ENCODE results near the gene SMOC2. TPM values are rescaled to one million over a fixed set of nuclear protein-coding genes. Genes with fewer than 3 reads are reported as not detected.

SMOC2 gene
- polyA plus RNA-seq, 3 donors, result not detected

DNA sequence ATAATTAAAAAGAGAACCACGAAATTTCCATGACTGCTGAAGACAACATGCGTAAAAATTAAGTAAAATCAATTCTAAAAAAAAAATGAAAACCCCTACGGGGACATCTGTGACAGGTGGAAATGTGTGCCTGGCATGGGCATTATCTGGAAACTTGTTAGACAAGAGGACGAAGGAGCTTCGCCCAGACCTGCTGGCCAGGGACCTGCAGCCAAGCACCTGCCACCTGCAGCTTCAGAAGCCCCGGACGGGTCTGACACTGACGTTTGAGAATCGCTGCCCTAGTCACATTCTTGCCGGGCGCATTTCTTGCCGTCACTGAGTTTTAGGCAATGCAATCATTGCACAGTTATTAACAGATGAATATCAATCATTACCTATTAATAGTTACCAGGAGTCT, 140.3 kb downstream of the SMOC2 start:
- Histone ChIP-seq H3K4me1 (ENCODE audit: control insufficient read depth in 1 of 2, insufficient read depth in 2 of 2, low read length in 2 of 2) (no peaks in the 10 kb centered on the region), H3K4me3 (replicated peaks in 1 of 3; ENCODE audit: low read depth in 2 of 3, low read length in 3 of 3) (no peak overlapping the region), H4K20me1 (ENCODE audit: insufficient read depth, low read length) (no peaks in the 10 kb centered on the region), H3K9me3 (replicated peaks in 1 of 2; ENCODE audit: control insufficient read depth in 1 of 2, insufficient read depth in 1 of 2, low read length in 2 of 2) (no peaks in the 10 kb centered on the region), H3K36me3 (replicated peaks in 1 of 2; ENCODE audit: control insufficient read depth in 1 of 2, insufficient read depth in 2 of 2, low read length in 2 of 2) (no peaks in the 10 kb centered on the region), H2AFZ (ENCODE audit: insufficient read depth, low read depth, low read length, poor library complexity, severe bottlenecking) (no peak overlapping the region), H3K4me2 (replicated peaks; ENCODE audit: extremely low read depth, low read length, poor library complexity, severe bottlenecking) (no peak overlapping the region), H3K79me2 (ENCODE audit: insufficient read depth, low read length) (no peaks in the 10 kb centered on the region), H3K9ac (ENCODE audit: insufficient read depth, low read length, poor library complexity, severe bottlenecking) (no peak overlapping the region), H3K27ac (ENCODE audit: low read depth in 1 of 2, low read length in 2 of 2) (no peak overlapping the region), H3K27me3 (ENCODE audit: control insufficient read depth in 2 of 2, insufficient read depth in 2 of 2, low read length in 2 of 2) (no peaks in the 10 kb centered on the region)
- H3K27me3 Mint-ChIP-seq (ENCODE audit: low read depth in 3 of 3), result peaks cover 0 to 2% (median 1%) of the 10 kb centered on the region in 3 donors
- intact Hi-C loops (cut with micrococcal nuclease), result no loop called here
- no peak for TF ChIP-seq CTCF (IDR thresholded peaks at IDR 0.05)
- no peak for DNase-seq
- WGBS (ENCODE audit: insufficient coverage), result 100% methylated on average over 3 of the region's 12 CpGs
- no peak overlapping the region for H3K27ac Mint-ChIP-seq
- H3K4me1 Mint-ChIP-seq, result no peaks in the 10 kb centered on the region
- peaks cover 0 to 4% (median 0%) of the 10 kb centered on the region in 7 donors for H3K9me3 Mint-ChIP-seq
- H3K4me3 Mint-ChIP-seq, result no peak overlapping the region
- H3K36me3 Mint-ChIP-seq, result no peaks in the 10 kb centered on the region

DNA sequence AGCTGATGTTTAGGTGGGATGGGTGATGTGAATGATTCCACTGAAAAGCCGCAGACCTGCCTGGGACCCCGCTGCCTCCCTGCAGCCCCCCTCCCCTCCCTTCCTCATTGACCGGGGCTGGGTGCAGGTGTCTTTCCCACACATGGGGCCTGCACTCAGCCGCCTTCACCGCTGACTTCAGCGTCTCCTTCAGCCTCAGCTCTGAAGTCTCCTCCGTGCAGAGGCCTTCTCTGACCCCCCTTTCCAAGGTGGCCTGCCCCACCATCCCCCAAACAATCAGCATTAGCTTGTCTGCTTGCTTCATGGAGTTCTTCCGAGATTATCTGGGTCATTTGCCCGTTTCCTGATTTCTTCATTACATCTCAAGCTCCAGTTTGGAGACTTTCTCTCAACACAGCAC, 140.7 kb downstream of the SMOC2 start:
- Histone ChIP-seq H3K9me3 (replicated peaks in 1 of 2; ENCODE audit: control insufficient read depth in 1 of 2, insufficient read depth in 1 of 2, low read length in 2 of 2) (no peaks in the 10 kb centered on the region), H3K27ac (ENCODE audit: low read depth in 1 of 2, low read length in 2 of 2) (no peak overlapping the region), H3K79me2 (ENCODE audit: insufficient read depth, low read length) (no peaks in the 10 kb centered on the region), H3K4me2 (replicated peaks; ENCODE audit: extremely low read depth, low read length, poor library complexity, severe bottlenecking) (no peak overlapping the region), H3K36me3 (replicated peaks in 1 of 2; ENCODE audit: control insufficient read depth in 1 of 2, insufficient read depth in 2 of 2, low read length in 2 of 2) (no peaks in the 10 kb centered on the region), H4K20me1 (ENCODE audit: insufficient read depth, low read length) (no peaks in the 10 kb centered on the region), H3K4me1 (ENCODE audit: control insufficient read depth in 1 of 2, insufficient read depth in 2 of 2, low read length in 2 of 2) (no peaks in the 10 kb centered on the region), H3K27me3 (ENCODE audit: control insufficient read depth in 2 of 2, insufficient read depth in 2 of 2, low read length in 2 of 2) (no peaks in the 10 kb centered on the region), H3K4me3 (replicated peaks in 1 of 3; ENCODE audit: low read depth in 2 of 3, low read length in 3 of 3) (no peak overlapping the region), H2AFZ (ENCODE audit: insufficient read depth, low read depth, low read length, poor library complexity, severe bottlenecking) (no peak overlapping the region), H3K9ac (ENCODE audit: insufficient read depth, low read length, poor library complexity, severe bottlenecking) (no peak overlapping the region)
- H3K27ac Mint-ChIP-seq, result no peak overlapping the region
- no peaks in the 10 kb centered on the region for H3K4me1 Mint-ChIP-seq
- no peaks in the 10 kb centered on the region for H3K36me3 Mint-ChIP-seq
- no peak for DNase-seq
- no peak for TF ChIP-seq CTCF (IDR thresholded peaks at IDR 0.05)
- H3K4me3 Mint-ChIP-seq, result no peak overlapping the region
- H3K27me3 Mint-ChIP-seq (ENCODE audit: low read depth in 3 of 3), result peaks cover 0 to 2% (median 1%) of the 10 kb centered on the region in 3 donors
- WGBS (ENCODE audit: insufficient coverage), result 88% methylated on average over 5 of the region's 9 CpGs
- H3K9me3 Mint-ChIP-seq, result peaks cover 0 to 3% (median 0%) of the 10 kb centered on the region in 7 donors
- intact Hi-C loops (cut with micrococcal nuclease), result no loop called here

Data from CD14-positive monocyte (primary cell).